NK-92 (cell line): ENCODE data around the gene ZC3H7B.
A peak's percentile ranks its signal among the peaks of the same experiment; 100 is the strongest.
"Not testable (repeated sequence)": the region's sequence is repeated elsewhere in the genome, so short reads cannot be mapped to it uniquely, and the experiment has no call there.

Experiments used
- DNase-seq: peaks from one replicate; lab custom pipeline; 2025; ENCODE audit not compliant: unreplicated experiment; lab: John Stamatoyannopoulos, UW

The ZC3H7B gene

GRCh38 chr22:41377846-41378245 lies 76.5 kb downstream of the ZC3H7B start:
- DNase-seq = no peak

GRCh38 chr22:41380993-41381328 lies 79.6 kb downstream of the ZC3H7B start:
- DNase-seq = no peak

DNA sequence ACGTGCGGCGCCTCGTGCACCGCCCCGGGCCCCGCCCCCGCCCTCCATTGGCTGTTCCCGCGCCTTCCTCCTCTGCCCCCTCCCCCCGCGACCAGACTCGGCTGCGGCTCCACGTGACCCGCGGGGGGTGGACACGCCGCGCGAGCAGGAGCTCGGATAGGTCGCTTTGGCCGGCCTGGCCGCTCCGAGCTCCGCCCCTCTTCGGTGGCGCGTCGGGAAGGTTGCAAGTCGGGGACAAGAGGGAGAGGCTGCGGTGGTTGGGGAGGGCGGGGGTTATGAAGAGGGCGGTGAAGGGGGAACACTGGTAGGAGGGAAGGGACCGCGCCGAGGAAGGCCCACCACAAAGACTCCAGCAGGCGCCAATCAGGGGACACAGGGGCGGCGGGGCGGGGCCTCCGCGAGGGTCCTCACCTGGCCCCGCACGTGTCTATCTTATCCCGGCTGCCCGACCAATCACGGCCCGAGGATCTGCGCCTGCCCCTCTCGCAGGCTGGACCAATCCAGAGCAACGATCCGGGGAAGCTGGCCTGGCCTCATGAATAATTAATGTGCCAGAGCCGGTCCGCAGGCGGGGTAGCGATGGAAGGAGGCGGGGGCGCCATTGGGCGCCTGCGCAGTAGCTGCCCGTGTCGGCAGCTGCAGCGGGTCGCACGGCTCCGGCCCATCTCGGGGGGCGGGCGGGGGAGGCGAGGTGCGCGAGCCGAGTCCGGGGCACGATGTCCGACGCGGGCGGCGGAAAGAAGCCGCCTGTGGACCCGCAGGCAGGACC lies 80.2 kb downstream of the ZC3H7B start, which contains the start of gene TEF:
Gene TEF, plus strand, starts transcription at position 614 of the 769 bp plus-strand sequence. Its CDS starts 103 bp downstream, at position 717.
- DNase-seq = peak; percentile 99

GRCh38 chr22:41382098-41382578 lies 80.8 kb downstream of the ZC3H7B start:
- no peak for DNase-seq

GRCh38 chr22:41382610-41383009 lies 81.3 kb downstream of the ZC3H7B start:
- DNase-seq = no peak

DNA sequence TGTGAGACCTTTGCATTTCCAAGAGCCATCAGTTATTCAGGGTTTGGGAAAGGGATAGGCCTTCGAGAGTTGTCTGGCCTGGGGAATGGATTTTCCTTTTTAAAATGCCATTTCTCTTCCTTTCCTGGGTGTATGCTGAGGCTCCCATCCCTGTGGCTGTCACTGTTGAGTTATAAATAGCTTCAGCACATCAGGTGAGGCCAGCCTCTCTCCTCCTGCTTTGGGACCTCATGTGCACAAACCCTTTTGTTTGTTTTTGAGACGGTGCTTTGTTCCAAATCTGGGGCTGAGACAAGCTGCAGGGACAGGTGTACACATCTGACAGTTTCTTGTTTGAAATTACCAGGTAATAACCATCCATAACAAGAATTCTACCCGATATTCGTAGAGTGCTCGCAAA lies 81.8 kb downstream of the ZC3H7B start:
- no peak for DNase-seq

DNA sequence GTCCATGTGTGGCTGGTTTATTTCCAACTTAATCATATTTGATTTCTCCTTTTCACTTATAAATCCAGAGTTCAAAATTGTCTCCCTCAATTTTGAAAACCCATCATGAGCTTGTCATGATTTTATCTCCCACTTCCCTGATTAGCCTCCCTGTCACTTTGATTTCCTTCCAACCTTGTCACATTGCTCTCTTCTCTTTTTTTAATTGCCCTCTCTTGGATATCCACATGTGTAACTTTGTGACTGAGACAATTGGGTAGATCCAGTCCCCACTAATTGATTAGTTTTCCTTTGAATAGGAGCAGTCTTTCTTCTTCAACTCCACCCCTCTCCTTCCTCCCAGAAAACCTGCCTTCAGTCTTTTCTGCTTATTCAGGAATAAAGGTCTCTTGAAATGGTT lies 82.8 kb downstream of the ZC3H7B start:
- DNase-seq = no peak

DNA sequence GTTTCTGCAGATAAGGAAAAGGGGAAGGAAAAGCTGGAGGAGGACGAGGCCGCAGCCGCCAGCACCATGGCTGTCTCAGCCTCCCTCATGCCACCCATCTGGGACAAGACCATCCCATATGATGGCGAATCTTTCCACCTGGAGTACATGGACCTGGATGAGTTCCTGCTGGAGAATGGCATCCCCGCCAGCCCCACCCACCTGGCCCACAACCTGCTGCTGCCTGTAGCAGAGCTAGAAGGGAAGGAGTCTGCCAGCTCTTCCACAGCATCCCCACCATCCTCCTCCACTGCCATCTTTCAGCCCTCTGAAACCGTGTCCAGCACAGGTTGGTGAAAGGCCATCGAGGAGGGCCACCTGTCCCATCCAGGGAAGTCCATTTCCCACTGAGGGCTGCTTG lies 86.0 kb downstream of the ZC3H7B start:
- no peak for DNase-seq

DNA sequence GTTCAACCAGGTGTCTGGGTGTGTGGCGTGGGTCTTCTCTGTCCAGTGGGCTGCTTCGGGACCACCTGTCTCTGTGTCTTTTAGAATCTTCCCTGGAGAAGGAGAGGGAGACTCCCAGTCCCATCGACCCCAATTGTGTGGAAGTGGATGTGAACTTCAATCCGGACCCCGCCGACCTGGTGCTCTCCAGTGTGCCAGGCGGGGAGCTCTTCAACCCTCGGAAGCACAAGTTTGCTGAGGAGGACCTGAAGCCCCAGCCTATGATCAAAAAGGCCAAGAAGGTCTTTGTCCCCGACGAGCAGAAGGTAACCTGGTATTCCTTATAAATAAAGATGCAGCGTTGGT lies 92.7 kb downstream of the ZC3H7B start:
- DNase-seq = no peak

DNA sequence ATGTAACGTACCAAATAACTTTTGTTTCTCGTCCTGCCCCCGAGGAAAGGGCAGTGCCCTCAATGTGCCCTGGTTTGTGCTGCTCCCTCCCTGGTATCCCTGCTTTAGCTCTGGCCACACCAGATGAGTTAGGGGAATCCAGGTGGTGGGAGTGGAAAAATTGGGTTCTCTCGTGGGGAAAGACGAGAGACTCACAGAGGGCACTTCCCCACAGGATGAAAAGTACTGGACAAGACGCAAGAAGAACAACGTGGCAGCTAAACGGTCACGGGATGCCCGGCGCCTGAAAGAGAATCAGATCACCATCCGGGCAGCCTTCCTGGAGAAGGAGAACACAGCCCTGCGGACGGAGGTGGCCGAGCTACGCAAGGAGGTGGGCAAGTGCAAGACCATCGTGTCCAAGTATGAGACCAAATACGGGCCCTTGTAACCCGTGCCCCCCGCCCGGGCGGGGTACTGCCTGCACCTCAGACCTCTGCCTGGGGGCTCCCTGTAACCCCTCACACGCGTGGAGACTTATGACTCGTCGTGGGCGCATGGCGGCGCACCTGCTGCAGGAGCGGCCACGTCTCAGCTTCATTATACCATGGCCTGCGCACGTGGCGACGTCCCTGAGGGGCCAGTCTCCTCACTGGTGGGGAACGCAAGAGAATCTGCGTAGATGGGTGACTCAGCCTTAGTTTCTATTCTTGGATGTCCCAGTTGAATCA lies 94.4 kb downstream of the ZC3H7B start:
- no peak for DNase-seq

- no peak for DNase-seq
Observed at GRCh38 chr22:41397143-41397811, 96.0 kb downstream of the ZC3H7B start.

GRCh38 chr22:41398921-41399320 lies 97.6 kb downstream of the ZC3H7B start:
- DNase-seq = no peak

DNA sequence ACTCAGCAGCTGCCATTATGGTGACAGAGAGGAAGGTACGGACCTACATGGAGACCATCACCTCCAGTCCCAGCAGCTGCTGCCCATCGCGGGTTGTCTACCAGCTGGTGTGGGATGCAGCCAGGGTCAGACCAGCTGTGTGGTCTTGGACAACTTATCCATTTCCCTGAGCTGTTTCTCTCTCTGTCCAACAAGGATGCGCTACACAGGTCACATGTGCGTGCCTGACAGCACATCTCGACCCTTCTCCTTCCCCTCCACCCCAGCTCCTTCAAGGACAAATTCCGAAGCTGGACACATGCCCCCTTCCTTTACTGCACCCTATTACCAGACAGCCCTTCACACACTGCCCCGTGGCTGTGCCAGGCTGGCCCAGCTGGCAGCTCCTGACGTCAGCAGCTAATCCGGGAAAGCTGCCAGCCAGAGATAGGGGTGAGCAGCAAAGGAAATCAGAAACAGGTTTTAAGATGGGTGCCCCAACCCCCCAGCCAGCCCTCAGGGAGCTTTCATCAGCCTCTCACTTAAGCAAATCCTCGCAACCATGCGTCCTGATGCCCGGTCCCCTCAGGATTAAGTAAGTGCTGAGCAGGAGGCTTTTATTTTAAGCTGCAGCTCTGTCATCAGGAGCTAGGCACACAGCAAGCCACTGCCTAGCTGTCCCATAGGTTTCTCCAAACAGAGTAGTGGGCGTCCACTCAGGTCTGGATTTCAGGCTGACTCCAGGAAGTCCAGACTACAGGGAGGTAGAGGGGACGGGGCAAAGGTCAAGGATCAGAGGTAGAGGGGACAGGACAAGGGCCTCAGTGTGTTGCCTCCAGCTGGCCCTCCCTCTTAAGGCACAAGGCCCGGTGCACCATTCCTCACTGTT lies 100.7 kb downstream of the ZC3H7B start:
- no peak for DNase-seq

DNA sequence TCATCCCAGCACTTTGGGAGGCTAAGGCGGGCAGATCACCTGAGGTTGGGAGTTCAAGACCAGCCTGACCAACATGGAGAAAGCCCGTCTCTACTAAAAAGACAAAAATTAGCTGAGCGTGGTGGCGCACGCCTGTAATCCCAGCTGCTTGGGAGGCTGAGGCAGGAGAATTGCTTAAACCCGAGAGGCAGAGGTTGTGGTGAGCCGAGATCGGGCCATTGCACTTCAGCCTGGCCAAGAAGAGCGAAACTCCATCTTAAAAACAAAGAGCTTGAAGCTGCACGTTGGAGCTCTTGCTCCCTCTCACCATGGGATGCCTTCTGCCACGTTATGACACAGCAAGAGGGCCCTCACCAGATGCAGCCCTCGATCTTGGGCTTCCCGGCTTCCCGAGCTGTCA lies 101.5 kb downstream of the ZC3H7B start:
- DNase-seq = not testable (repeated sequence)

DNA sequence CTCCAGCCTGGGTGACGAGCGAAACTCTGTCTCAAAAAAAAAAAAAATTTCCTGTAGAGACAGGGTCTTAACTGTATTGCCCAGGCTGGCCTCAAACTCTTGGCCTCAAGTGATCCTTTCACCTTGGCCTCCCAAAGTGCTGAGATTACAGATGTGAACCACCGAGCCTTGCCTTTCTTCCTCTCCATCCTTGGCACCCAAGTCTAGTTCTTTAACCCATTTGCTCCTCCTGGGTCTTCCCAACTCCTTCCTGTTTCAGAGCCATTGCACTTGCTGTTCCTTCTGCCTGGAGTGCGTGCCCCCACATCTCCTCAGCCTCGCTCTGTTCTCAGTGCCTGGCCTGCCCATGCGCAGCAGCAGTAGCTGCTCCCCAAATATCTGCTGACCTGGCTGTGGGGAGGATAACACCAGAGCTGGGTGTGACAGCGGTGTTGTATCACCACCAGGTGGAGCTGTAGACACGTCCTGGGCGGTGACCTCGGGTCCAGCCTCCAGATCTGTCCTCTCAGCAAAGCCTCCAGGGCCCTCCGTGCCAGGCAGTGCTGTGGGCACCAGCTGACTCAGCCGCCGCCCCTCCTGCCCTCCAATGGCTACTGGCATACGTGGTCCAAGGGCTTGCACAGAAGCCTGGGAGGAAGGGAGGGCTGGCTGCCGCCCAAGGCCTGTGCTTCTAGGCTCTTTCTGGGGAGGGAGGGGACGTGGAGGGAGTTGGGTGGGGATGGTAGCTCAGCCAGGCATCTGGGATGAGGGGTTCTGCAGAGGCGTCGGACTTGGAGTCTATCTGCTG lies 102.4 kb downstream of the ZC3H7B start:
- no peak for DNase-seq

DNA sequence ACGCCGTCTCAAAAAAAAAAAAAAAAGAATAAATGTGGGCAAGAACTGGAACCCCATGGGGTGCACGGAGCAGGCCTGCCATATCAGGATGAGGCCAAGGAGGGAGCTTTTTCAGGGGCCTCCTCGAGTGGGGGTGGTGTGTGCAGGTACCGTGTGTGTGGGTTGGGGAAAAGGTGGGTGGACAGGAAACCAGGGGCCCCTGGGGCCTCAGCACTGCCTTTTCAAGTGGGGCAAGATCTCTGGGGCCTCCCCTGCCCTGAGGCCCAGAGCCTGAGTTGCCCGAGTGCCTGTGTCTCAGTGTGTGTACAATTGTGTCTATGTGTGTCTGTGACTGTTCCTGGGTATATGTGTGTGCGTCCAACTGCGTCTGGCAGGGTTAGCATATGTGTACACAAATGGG lies 104.3 kb downstream of the ZC3H7B start:
- DNase-seq = no peak

DNA sequence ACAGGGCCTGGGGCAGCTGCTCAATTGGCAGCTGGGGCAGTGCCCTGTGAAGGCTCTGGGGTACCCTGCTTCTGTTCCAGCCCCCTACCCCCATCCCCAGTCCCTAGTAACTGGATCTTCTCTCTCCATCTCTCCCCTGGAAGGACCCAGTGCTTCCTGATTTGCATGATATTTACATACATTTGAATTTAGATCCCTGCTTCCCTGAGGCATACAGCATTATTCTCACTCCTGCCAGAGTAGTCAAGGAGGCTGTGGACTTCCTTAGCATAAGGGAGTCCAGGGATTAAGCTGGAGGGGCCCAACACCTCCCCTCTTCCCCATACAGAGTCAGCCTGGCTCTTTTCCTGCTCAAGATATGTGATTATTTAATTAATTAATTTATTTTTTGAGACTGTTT lies 105.1 kb downstream of the ZC3H7B start:
- no peak for DNase-seq

DNA sequence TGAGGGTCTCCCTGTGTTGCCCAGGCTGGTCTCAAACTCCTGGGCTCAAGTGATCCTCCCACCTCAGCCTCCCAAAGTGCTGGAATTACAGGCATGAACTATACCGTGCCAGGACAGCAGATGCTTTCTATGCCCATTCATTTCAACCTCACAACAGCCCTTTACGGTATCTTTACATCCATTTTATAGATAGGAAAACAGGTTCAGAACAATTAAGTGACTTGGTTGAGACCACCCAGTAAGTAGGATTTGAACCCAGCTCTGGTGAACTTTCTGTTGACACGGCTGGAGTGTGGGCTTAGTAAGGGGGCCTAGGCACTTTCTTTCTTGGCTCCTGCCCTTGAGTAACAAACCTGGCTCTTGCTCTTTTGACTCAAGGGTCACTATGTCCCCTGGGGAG lies 106.1 kb downstream of the ZC3H7B start:
- no peak for DNase-seq

GRCh38 chr22:41408665-41409064 lies 107.3 kb downstream of the ZC3H7B start:
- no peak for DNase-seq
